Measurements from ENCODE around the gene PCBD1.

DNA sequence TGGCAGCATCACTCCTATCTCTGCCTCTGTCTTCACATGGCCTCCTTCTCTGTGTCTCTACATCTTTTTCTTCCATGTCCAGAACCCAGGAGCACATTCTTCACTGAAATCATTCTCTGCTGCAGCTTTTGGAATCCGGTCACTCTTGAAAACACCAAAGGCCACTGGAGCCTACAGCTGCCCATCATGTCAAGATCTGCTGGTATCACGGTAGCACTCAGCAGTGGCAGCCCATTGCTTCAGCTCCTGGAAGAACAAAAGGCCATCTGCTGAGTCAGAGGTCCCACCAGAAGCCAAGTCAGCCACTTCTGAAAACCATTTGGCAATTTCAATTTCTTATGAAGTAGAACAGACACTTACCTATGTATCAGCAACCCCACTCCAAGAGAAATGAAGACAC, 6.1 kb upstream of the PCBD1 start:
- TF ChIP-seq REST (IDR thresholded peaks at IDR 0.05; ENCODE audit: unreplicated experiment) (no peak), CREB1 (CRISPR knock-in tag; IDR thresholded peaks at IDR 0.05; ENCODE audit: low read depth) (no peak), EZH2 (IDR thresholded peaks at IDR 0.05; ENCODE audit: low read depth, unreplicated experiment) (no peak)
- TF ChIP-seq, protein P1, sequence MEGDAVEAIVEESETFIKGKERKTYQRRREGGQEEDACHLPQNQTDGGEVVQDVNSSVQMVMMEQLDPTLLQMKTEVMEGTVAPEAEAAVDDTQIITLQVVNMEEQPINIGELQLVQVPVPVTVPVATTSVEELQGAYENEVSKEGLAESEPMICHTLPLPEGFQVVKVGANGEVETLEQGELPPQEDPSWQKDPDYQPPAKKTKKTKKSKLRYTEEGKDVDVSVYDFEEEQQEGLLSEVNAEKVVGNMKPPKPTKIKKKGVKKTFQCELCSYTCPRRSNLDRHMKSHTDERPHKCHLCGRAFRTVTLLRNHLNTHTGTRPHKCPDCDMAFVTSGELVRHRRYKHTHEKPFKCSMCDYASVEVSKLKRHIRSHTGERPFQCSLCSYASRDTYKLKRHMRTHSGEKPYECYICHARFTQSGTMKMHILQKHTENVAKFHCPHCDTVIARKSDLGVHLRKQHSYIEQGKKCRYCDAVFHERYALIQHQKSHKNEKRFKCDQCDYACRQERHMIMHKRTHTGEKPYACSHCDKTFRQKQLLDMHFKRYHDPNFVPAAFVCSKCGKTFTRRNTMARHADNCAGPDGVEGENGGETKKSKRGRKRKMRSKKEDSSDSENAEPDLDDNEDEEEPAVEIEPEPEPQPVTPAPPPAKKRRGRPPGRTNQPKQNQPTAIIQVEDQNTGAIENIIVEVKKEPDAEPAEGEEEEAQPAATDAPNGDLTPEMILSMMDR (conservative IDR thresholded peaks at IDR 0.05; ENCODE audit: low read depth in 2 of 2): no peak
- TF ChIP-seq, protein P2, sequence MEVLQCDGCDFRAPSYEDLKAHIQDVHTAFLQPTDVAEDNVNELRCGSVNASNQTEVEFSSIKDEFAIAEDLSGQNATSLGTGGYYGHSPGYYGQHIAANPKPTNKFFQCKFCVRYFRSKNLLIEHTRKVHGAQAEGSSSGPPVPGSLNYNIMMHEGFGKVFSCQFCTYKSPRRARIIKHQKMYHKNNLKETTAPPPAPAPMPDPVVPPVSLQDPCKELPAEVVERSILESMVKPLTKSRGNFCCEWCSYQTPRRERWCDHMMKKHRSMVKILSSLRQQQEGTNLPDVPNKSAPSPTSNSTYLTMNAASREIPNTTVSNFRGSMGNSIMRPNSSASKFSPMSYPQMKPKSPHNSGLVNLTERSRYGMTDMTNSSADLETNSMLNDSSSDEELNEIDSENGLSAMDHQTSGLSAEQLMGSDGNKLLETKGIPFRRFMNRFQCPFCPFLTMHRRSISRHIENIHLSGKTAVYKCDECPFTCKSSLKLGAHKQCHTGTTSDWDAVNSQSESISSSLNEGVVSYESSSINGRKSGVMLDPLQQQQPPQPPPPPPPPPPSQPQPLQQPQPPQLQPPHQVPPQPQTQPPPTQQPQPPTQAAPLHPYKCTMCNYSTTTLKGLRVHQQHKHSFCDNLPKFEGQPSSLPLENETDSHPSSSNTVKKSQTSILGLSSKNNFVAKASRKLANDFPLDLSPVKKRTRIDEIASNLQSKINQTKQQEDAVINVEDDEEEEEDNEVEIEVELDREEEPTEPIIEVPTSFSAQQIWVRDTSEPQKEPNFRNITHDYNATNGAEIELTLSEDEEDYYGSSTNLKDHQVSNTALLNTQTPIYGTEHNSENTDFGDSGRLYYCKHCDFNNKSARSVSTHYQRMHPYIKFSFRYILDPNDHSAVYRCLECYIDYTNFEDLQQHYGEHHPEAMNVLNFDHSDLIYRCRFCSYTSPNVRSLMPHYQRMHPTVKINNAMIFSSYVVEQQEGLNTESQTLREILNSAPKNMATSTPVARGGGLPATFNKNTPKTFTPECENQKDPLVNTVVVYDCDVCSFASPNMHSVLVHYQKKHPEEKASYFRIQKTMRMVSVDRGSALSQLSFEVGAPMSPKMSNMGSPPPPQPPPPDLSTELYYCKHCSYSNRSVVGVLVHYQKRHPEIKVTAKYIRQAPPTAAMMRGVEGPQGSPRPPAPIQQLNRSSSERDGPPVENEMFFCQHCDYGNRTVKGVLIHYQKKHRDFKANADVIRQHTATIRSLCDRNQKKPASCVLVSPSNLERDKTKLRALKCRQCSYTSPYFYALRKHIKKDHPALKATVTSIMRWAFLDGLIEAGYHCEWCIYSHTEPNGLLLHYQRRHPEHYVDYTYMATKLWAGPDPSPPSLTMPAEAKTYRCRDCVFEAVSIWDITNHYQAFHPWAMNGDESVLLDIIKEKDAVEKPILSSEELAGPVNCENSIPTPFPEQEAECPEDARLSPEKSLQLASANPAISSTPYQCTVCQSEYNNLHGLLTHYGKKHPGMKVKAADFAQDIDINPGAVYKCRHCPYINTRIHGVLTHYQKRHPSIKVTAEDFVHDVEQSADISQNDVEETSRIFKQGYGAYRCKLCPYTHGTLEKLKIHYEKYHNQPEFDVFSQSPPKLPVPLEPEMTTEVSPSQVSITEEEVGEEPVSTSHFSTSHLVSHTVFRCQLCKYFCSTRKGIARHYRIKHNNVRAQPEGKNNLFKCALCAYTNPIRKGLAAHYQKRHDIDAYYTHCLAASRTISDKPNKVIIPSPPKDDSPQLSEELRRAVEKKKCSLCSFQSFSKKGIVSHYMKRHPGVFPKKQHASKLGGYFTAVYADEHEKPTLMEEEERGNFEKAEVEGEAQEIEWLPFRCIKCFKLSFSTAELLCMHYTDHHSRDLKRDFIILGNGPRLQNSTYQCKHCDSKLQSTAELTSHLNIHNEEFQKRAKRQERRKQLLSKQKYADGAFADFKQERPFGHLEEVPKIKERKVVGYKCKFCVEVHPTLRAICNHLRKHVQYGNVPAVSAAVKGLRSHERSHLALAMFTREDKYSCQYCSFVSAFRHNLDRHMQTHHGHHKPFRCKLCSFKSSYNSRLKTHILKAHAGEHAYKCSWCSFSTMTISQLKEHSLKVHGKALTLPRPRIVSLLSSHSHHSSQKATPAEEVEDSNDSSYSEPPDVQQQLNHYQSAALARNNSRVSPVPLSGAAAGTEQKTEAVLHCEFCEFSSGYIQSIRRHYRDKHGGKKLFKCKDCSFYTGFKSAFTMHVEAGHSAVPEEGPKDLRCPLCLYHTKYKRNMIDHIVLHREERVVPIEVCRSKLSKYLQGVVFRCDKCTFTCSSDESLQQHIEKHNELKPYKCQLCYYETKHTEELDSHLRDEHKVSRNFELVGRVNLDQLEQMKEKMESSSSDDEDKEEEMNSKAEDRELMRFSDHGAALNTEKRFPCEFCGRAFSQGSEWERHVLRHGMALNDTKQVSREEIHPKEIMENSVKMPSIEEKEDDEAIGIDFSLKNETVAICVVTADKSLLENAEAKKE (CRISPR knock-in tag; IDR thresholded peaks at IDR 0.05): no peak

All from GM23338 (cell line).